B cell (primary cell): ENCODE measurements around the gene TNFRSF6B. TPM values are rescaled to one million over a fixed set of nuclear protein-coding genes. Genes with fewer than 3 reads are reported as not detected.

Experiments
- ATAC-seq: fragments of 200-7000 bp; cut with Tn5 transposase; one replicate; pipeline ENCODE4 v1.10.0; 2021; ENCODE audit warnings: low read depth, mild to moderate bottlenecking, moderate number of reproducible peaks, moderate library complexity
- CTCF ChIA-PET: fragments of 350-600 bp; sonication (Branson Sonifier 250); formaldehyde crosslinking; loops from one replicate; lab custom pipeline; 2021; ENCODE audit warnings: antibody characterized with exemption, inconsistent platforms; lab: Charles Lee
- POLR2A ChIA-PET: fragments of 350-600 bp; sonication (Branson Sonifier 250); formaldehyde crosslinking; loops from one replicate; lab custom pipeline; 2021; ENCODE audit warnings: antibody characterized with exemption; lab: Charles Lee
- DNase-seq: peaks from one replicate; pipeline ENCODE4 v3.0.0; 2013
- H2AFZ ChIP-seq: 2 replicates; pipeline ENCODE4 v1.6.1; 2012; ENCODE audit warnings: mild to moderate bottlenecking, low read depth, low read length; ENCODE audit not compliant: insufficient read depth, poor library complexity, severe bottlenecking
- H3K27ac ChIP-seq, 2 donors: 1 replicate in 1 of 2; 2 replicates in 1 of 2; pipeline ENCODE4 v1.5.1; 2012 to 2013; ENCODE audit warnings: low read length in 2 of 2, mild to moderate bottlenecking in 2 of 2, moderate library complexity in 1 of 2
- H3K27me3 ChIP-seq, 4 experiments: fragments of 200-600 bp in 1 of 4; sonication (generic) in 1 of 4; replicated peaks in 1 of 4; 1 replicate in 2 of 4; 2 replicates in 2 of 4; pipeline versions ENCODE4 v1.6.1 to v1.7.0; 2013 to 2016; ENCODE audit warnings: low read length in 3 of 4, mild to moderate bottlenecking in 2 of 4, mixed read lengths in 1 of 4, moderate library complexity in 1 of 4; ENCODE audit not compliant: insufficient read depth in 4 of 4, control insufficient read depth in 3 of 4; ENCODE audit errors: control extremely low read depth in 1 of 4
- H3K36me3 ChIP-seq, 2 experiments: replicated peaks in 1 of 2; 1 replicate in 1 of 2; 2 replicates in 1 of 2; pipeline versions ENCODE4 v1.6.1 to v1.7.1; 2013; ENCODE audit warnings: low read length in 1 of 2; ENCODE audit not compliant: insufficient read depth in 2 of 2, control insufficient read depth in 1 of 2; ENCODE audit errors: control extremely low read depth in 1 of 2, extremely low read depth in 1 of 2
- H3K4me1 ChIP-seq, 2 donors: fragments of 200-600 bp in 1 of 2; sonication (generic) in 1 of 2; 1 replicate in 1 of 2; 2 replicates in 1 of 2; pipeline versions ENCODE4 v1.5.1 to v1.6.1; 2013 to 2017; ENCODE audit warnings: low read length in 2 of 2; ENCODE audit not compliant: control insufficient read depth in 2 of 2, insufficient read depth in 2 of 2
- H3K4me2 ChIP-seq: replicated peaks from 2 replicates; pipeline ENCODE3; 2012; ENCODE audit warnings: mild to moderate bottlenecking, low read depth, low read length; ENCODE audit not compliant: poor library complexity, severe bottlenecking
- H3K4me3 ChIP-seq, 5 experiments: fragments of 200-600 bp in 1 of 5; sonication (generic) in 1 of 5; 1 replicate in 3 of 5; 2 replicates in 2 of 5; pipeline versions ENCODE4 v1.5.1 to v1.7.0; 2011 to 2016; ENCODE audit warnings: low read length in 4 of 5, mild to moderate bottlenecking in 4 of 5, low read depth in 2 of 5, control low read depth in 1 of 5, moderate library complexity in 1 of 5; ENCODE audit not compliant: insufficient read depth in 1 of 5; ENCODE audit errors: control extremely low read depth in 1 of 5, extremely low read depth in 1 of 5
- H3K79me2 ChIP-seq: fragments of 200-600 bp; sonication (generic); one replicate; pipeline ENCODE4 v1.6.0; 2016; ENCODE audit warnings: low read length; ENCODE audit not compliant: control insufficient read depth, insufficient read depth
- H3K9ac ChIP-seq: fragments of 200-600 bp; sonication (generic); 2 replicates; pipeline ENCODE4 v1.6.1; 2017; ENCODE audit warnings: mild to moderate bottlenecking, low read length, moderate library complexity
- H3K9me3 ChIP-seq, 3 donors: one replicate each; pipeline versions ENCODE4 v1.6.1 to v1.7.1; 2013; ENCODE audit warnings: low read length in 2 of 3; ENCODE audit not compliant: control insufficient read depth in 2 of 3, insufficient read depth in 1 of 3; ENCODE audit errors: control extremely low read depth in 1 of 3
- H4K20me1 ChIP-seq: 2 replicates; pipeline ENCODE4 v1.6.0; 2012; ENCODE audit warnings: mild to moderate bottlenecking, low read length; ENCODE audit not compliant: insufficient read depth, control insufficient read depth, poor library complexity, severe bottlenecking
- H3K27ac Mint-ChIP-seq: one replicate; pipeline ENCODE4 v1.8.0; 2021; ENCODE audit warnings: mixed read lengths
- H3K27me3 Mint-ChIP-seq: one replicate; pipeline ENCODE4 v1.8.0; 2021; ENCODE audit warnings: mixed read lengths
- H3K4me1 Mint-ChIP-seq: one replicate; pipeline ENCODE4 v1.8.0; 2021; ENCODE audit warnings: mixed read lengths
- H3K4me3 Mint-ChIP-seq: one replicate; pipeline ENCODE4 v1.8.0; 2021; ENCODE audit warnings: mixed read lengths
- H3K9me3 Mint-ChIP-seq: one replicate; pipeline ENCODE4 v1.8.0; 2022; ENCODE audit warnings: mixed read lengths; ENCODE audit not compliant: insufficient read depth
- EZH2 ChIP-seq: IDR thresholded peaks from 2 replicates; pipeline ENCODE4 v1.6.1; 2012; ENCODE audit warnings: borderline replicate concordance, low read depth, mild to moderate bottlenecking, moderate library complexity, low read length; ENCODE audit not compliant: insufficient read depth, poor library complexity, severe bottlenecking
- WGBS: methylation state at CpG from one replicate; pipeline ENCODE4 v1.1.5; 2013; ENCODE audit warnings: missing lambda C conversion rate; ENCODE audit not compliant: insufficient coverage; 5-methylcytosine and 5-hydroxymethylcytosine counted together
- intact Hi-C: fragments of 100-400 bp; cut with micrococcal nuclease; formaldehyde crosslinking; loops from one replicate; pipeline ENCODE4 v1.10.0; 2022
- polyA plus RNA-seq: library from polyadenylated mRNA; depleted of rRNA; stranded (reverse); fragments of >200 nt; gene quantifications from 2 replicates; pipeline ENCODE4 v1.2.3, GENCODE V29; 2012
- total RNA-seq, 2 donors: library from RNA; stranded (reverse); fragments of 120-200 nt in 1 of 2; gene quantifications; 1 replicate in 1 of 2; 2 replicates in 1 of 2; pipeline versions ENCODE4 v1.2.3 to v1.2.4, GENCODE V29; 2013 to 2022
- TF ChIP-seq, protein P1 (sequence below): fragments of 200-600 bp; IDR thresholded peaks from one replicate; pipeline ENCODE4 v1.8.0; 2022; ENCODE audit warnings: antibody characterized with exemption, mild to moderate bottlenecking

The TNFRSF6B gene
- total and polyA plus RNA-seq, 2 donors (not counting 1 experiment from before 2014, with no cell fraction given): 6.7 TPM; not detected in 1

DNA sequence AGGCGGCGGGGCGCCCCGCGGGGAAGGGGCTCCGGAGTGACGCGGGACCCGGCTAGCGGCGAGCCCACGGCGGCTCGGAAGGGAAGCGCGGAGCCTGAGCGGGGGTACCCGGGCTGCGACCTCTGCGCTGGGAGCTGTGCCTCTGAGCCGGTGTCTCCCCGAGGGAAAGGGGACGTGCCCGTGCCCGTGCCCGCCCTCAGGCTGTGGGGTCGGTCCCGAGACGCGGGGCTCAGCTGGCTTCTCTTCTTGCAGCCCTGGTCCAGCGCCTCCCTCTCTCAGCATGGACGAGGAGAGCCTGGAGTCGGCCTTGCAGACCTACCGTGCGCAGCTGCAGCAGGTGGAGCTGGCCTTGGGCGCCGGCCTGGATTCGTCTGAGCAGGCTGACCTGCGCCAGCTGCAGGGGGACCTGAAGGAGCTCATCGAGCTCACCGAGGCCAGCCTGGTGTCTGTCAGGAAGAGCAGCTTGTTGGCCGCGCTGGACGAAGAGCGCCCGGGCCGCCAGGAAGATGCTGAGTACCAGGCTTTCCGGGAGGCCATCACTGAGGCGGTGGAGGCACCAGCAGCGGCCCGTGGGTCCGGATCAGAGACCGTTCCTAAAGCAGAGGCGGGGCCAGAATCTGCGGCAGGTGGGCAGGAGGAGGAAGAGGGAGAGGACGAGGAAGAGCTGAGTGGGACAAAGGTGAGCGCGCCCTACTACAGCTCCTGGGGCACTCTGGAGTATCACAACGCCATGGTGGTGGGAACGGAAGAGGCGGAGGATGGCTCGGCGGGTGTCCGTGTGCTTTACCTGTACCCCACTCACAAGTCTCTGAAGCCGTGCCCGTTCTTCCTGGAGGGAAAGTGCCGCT is 12.1 kb downstream of the TNFRSF6B start:
- peaks cover 75% of the 10 kb centered on the region for H4K20me1 ChIP-seq
- ATAC-seq (peak; percentile 1), DNase-seq (no peak)
- 27% methylated on average over 65 of the region's 67 CpGs for WGBS
- peaks cover 21 to 28% of the 10 kb centered on the region in 2 donors for H3K4me1 ChIP-seq
- peak overlapping the region; percentile 76 for H3K4me3 Mint-ChIP-seq
- no peaks in the 10 kb centered on the region for H3K27me3 ChIP-seq
- H3K27ac Mint-ChIP-seq: peak overlapping the region; percentile 56
- peak overlapping the region in 4 of 5 experiments; percentile 53 to 80 (median 67) for H3K4me3 ChIP-seq
- H3K9me3 Mint-ChIP-seq: no peaks in the 10 kb centered on the region
- intact Hi-C loops: loop anchor here (5.0 kb wide), 1 partner anchor 354 kb away; the partner anchor contains the start of gene TCEA2
- ChIA-PET CTCF (interaction anchor here (0.5 to 2.6 kb wide), 10 partner anchors 16 to 266 kb away, joined by 3 to 11 read pairs (median 4); partner anchors contain the start of genes LIME1, PTK6, RTEL1 and TPD52L2), POLR2A (interaction anchor here (1.0 to 2.2 kb wide), 8 partner anchors 11 to 248 kb away, joined by 3 to 20 read pairs (median 6); partner anchors contain the start of genes GMEB2, LIME1, RTEL1 and SLC2A4RG)
- peaks cover 38% of the 10 kb centered on the region for H3K4me1 Mint-ChIP-seq
- peaks cover 93% of the 10 kb centered on the region for H3K79me2 ChIP-seq
- no peaks in the 10 kb centered on the region for H3K9me3 ChIP-seq
- no peak for TF ChIP-seq EZH2
- TF ChIP-seq, protein P1, sequence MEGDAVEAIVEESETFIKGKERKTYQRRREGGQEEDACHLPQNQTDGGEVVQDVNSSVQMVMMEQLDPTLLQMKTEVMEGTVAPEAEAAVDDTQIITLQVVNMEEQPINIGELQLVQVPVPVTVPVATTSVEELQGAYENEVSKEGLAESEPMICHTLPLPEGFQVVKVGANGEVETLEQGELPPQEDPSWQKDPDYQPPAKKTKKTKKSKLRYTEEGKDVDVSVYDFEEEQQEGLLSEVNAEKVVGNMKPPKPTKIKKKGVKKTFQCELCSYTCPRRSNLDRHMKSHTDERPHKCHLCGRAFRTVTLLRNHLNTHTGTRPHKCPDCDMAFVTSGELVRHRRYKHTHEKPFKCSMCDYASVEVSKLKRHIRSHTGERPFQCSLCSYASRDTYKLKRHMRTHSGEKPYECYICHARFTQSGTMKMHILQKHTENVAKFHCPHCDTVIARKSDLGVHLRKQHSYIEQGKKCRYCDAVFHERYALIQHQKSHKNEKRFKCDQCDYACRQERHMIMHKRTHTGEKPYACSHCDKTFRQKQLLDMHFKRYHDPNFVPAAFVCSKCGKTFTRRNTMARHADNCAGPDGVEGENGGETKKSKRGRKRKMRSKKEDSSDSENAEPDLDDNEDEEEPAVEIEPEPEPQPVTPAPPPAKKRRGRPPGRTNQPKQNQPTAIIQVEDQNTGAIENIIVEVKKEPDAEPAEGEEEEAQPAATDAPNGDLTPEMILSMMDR: no peak
- peak overlapping the region; percentile 76 for H3K9ac ChIP-seq
- H3K4me2 ChIP-seq: peak overlapping the region; percentile 94
- H2AFZ ChIP-seq: peak overlapping the region; percentile 86
- H3K36me3 ChIP-seq: peaks cover 2 to 49% of the 10 kb centered on the region in 2 experiments
- no peaks in the 10 kb centered on the region for H3K27me3 Mint-ChIP-seq
- H3K27ac ChIP-seq: peak overlapping the region; percentile 27 to 85
